K562 (cell line): Measurements from ENCODE around the gene DPEP1. TPM values are rescaled to one million over a fixed set of nuclear protein-coding genes. Genes with fewer than 3 reads are reported as not detected.

Source experiments
- CXXC5 ChIP-seq: fragments of 250-450 bp; sonication (Bioruptor Pico); IDR thresholded peaks from 2 replicates; pipeline ENCODE4 v1.8.0; 2022; ENCODE audit warnings: inconsistent platforms, mild to moderate bottlenecking, moderate library complexity
- ERF ChIP-seq: fragments of 450-650 bp; formaldehyde crosslinking; IDR thresholded peaks from 2 replicates; pipeline ENCODE4 v1.4.0; 2020; ENCODE audit warnings: mild to moderate bottlenecking, mixed read lengths
- HEY1 ChIP-seq: fragments of 250-450 bp; sonication (Bioruptor Pico); IDR thresholded peaks from 2 replicates; pipeline ENCODE4 v1.5.0; 2020; ENCODE audit warnings: mild to moderate bottlenecking, moderate library complexity, borderline replicate concordance
- HMG20B ChIP-seq: fragments of 250-450 bp; sonication (Bioruptor Pico); IDR thresholded peaks from 2 replicates; pipeline ENCODE4 v1.5.0; 2021; ENCODE audit warnings: mild to moderate bottlenecking
- MEIS2 ChIP-seq: fragments of 450-650 bp; IDR thresholded peaks from 2 replicates; pipeline ENCODE4 v1.6.1; 2014; ENCODE audit warnings: mild to moderate bottlenecking; ENCODE audit not compliant: partially characterized antibody
- PHF8 ChIP-seq: fragments of 200-600 bp; sonication (generic); IDR thresholded peaks from 2 replicates; pipeline ENCODE4 v1.6.1; 2012; ENCODE audit warnings: mixed run types, mild to moderate bottlenecking, inconsistent platforms, low read length, moderate library complexity, borderline replicate concordance
- PML ChIP-seq: IDR thresholded peaks from 2 replicates; pipeline ENCODE4 v1.6.1; 2012; ENCODE audit warnings: low read length, inconsistent platforms
- POLR2AphosphoS5 ChIP-seq: IDR thresholded peaks from 2 replicates; pipeline ENCODE4 v1.6.1; 2011; ENCODE audit warnings: mild to moderate bottlenecking, low read depth, low read length, moderate library complexity; ENCODE audit not compliant: control insufficient read depth, insufficient read depth
- SMARCB1 ChIP-seq: IDR thresholded peaks from 2 replicates; pipeline ENCODE4 v1.6.1; 2011; ENCODE audit warnings: improper control_type of control experiment, low read depth; ENCODE audit not compliant: insufficient read length
- TCF3 ChIP-seq: sonication (generic); formaldehyde crosslinking; IDR thresholded peaks from 2 replicates; pipeline ENCODE4 v1.4.0; 2020; ENCODE audit warnings: mild to moderate bottlenecking, missing genetic modification reagents
- ZNF384 ChIP-seq: IDR thresholded peaks from 2 replicates; pipeline ENCODE4 v1.6.1; 2012; ENCODE audit warnings: low read depth, low read length, improper control_type of control experiment
- ZNF561 ChIP-seq: fragments of 450-650 bp; formaldehyde crosslinking; conservative IDR thresholded peaks from 2 replicates; pipeline ENCODE4 v1.4.0; 2020; ENCODE audit warnings: mild to moderate bottlenecking, moderate library complexity
- polyA plus RNA-seq, 8 experiments: library from polyadenylated mRNA; depleted of rRNA in 4 of 8; stranded (reverse) in 5 of 8; unstranded in 3 of 8; fragments of >200 nt; fragmentation: Nextera tagmentation in 2 of 8; fragmentation: Illumina TruSeq in 1 of 8; extraction: Ambion mirVana in 2 of 8; extraction: Trizol in 1 of 8; gene quantifications; 2 replicates each; pipeline versions ENCODE4 v1.2.1 to v1.2.3, GENCODE V29; 2011 to 2014; ENCODE audit warnings: inconsistent platforms in 1 of 8, missing spikeins in 1 of 8
- total RNA-seq, 7 experiments: library from RNA; depleted of rRNA in 6 of 7; stranded (reverse); fragments of >200 nt in 6 of 7; fragmentation: Illumina TruSeq in 2 of 7; extraction: Trizol in 2 of 7; gene quantifications; 2 replicates each; pipeline versions ENCODE4 v1.2.1 to v1.2.3, GENCODE V29; 2011 to 2021; ENCODE audit warnings: low replicate concordance in 1 of 7
- TF ChIP-seq, protein P1 (sequence below), 2 experiments: fragments of 450-650 bp; IDR thresholded peaks; 2 replicates each; pipeline ENCODE4 v1.6.1; 2016; ENCODE audit warnings: mild to moderate bottlenecking in 2 of 2, borderline replicate concordance in 1 of 2, low read depth in 1 of 2, moderate library complexity in 1 of 2
- TF ChIP-seq, protein P2 (sequence below): fragments of 250-450 bp; sonication (Bioruptor Pico); IDR thresholded peaks from 2 replicates; pipeline ENCODE4 v1.6.1; 2021; ENCODE audit warnings: mild to moderate bottlenecking
- TF ChIP-seq, protein P3 (sequence below): IDR thresholded peaks from 2 replicates; pipeline ENCODE4 v1.6.1; 2014; ENCODE audit warnings: antibody characterized with exemption
- TF ChIP-seq, protein P4 (sequence below): sonication (generic); formaldehyde crosslinking; IDR thresholded peaks from 2 replicates; pipeline ENCODE4 v1.4.0; 2020; ENCODE audit warnings: mild to moderate bottlenecking, missing genetic modification reagents

DPEP1 gene
- total and polyA plus RNA-seq, 9 of the 15 experiments (the other 6 are each of a cell fraction or from before 2014, with no cell fraction given) = 0.14 to 0.31 (median 0.20) TPM; not detected in 6

DNA sequence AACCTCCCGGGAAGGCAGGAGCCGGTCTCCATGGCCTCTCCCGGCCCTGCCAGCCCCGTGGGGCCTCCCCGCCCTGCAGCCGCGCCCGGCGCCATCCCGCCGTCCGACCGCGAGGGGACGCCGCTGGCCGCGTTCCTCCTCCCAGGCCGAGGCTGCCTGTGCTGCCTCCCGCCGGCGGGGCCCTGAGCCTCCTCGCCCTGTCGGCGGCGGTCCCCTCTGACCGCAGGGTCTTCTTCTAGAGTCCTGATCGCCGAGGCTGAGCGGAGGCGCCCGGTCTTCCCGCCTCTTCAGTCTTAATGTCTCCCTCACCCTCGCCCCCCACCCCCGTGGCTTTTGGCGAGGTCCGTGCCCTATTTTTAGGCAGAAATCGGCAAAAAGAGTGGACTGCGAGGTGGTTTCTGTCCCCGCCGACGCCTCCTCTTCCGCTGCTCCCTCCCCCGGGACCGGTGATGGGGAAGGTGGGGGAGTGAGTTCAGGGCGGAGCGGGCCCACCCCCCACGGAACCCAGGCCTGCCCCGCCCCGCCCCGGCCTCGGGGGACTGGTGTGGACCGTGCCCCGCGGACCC is 38.7 kb upstream of the DPEP1 start (continued):
- TF ChIP-seq, protein P1, sequence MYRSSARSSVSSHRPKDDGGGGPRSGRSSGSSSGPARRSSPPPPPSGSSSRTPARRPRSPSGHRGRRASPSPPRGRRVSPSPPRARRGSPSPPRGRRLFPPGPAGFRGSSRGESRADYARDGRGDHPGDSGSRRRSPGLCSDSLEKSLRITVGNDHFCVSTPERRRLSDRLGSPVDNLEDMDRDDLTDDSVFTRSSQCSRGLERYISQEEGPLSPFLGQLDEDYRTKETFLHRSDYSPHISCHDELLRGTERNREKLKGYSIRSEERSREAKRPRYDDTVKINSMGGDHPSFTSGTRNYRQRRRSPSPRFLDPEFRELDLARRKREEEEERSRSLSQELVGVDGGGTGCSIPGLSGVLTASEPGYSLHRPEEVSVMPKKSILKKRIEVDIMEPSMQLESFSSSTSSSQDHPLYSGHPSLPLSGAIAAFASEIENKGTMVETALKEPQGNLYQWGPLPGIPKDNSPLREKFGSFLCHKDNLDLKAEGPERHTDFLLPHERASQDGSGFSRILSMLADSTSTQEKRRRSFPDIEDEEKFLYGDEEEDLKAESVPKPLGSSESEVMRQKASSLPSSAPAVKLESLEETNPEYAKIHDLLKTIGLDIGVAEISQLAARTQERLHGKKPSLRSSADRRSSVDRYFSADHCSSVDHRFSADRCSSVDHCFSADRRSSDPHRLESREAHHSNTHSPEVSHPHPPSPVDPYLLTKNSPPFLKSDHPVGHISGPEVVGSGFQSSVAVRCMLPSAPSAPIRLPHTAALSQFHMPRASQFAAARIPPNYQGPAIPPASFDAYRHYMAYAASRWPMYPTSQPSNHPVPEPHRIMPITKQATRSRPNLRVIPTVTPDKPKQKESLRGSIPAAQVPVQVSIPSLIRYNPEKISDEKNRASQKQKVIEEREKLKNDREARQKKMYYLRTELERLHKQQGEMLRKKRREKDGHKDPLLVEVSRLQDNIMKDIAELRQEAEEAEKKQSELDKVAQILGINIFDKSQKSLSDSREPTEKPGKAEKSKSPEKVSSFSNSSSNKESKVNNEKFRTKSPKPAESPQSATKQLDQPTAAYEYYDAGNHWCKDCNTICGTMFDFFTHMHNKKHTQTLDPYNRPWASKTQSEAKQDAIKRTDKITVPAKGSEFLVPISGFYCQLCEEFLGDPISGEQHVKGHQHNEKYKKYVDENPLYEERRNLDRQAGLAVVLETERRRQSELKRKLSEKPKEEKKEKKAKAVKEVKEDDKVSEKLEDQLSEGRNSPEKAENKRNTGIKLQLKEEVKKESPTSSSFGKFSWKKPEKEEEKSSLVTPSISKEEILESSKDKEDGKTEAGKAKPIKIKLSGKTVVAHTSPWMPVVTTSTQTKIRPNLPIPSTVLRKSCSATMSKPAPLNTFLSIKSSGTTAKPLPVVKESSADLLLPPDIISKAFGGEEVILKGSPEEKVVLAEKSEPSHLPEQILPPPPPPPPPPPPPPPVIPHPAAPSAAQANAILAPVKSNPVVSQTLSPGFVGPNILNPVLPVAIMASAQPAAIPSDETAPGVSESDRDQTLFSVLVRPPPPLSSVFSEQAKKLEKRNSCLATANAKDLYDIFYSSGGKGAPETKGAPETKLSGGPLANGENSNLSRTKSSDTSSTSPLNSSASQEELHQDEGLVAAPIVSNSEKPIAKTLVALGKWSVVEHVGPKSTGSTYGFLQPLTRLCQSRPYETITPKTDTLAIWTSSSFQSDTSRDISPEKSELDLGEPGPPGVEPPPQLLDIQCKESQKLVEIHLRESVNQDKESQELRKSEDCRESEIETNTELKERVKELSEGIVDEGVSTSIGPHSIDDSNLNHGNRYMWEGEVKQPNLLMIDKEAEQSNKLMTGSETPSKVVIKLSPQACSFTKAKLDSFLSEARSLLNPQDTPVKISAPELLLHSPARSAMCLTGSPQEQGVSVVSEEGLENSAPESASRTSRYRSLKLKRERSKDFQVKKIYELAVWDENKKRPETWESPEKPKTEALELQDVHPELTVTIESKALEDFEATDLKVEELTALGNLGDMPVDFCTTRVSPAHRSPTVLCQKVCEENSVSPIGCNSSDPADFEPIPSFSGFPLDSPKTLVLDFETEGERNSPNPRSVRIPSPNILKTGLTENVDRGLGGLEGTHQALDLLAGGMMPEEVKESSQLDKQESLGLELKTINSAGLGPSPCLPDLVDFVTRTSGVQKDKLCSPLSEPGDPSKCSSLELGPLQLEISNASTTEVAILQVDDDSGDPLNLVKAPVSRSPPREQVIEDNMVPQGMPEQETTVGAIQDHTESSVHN (IDR thresholded peaks at IDR 0.05; ENCODE audit: borderline replicate concordance in 1 of 2, low read depth in 1 of 2) = no peak
- TF ChIP-seq ERF = no peak
- no peak for TF ChIP-seq ZNF561
- TF ChIP-seq, protein P2, sequence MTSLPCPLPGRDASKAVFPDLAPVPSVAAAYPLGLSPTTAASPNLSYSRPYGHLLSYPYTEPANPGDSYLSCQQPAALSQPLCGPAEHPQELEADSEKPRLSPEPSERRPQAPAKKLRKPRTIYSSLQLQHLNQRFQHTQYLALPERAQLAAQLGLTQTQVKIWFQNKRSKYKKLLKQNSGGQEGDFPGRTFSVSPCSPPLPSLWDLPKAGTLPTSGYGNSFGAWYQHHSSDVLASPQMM (CRISPR knock-in tag) = no peak
- no peak for TF ChIP-seq HMG20B (CRISPR knock-in tag)
- 0 out of 2 replicates have a peak, but pooled peaks have one; percentile 26 for TF ChIP-seq ZNF384
- TF ChIP-seq TCF3 (CRISPR knock-in tag) = no peak
- 0 out of 2 replicates have a peak, but pooled peaks have one; percentile 22 for TF ChIP-seq PML
- TF ChIP-seq PHF8 = peak; percentile 63; the same call in 1 of the 2 replicates
- TF ChIP-seq, protein P3, sequence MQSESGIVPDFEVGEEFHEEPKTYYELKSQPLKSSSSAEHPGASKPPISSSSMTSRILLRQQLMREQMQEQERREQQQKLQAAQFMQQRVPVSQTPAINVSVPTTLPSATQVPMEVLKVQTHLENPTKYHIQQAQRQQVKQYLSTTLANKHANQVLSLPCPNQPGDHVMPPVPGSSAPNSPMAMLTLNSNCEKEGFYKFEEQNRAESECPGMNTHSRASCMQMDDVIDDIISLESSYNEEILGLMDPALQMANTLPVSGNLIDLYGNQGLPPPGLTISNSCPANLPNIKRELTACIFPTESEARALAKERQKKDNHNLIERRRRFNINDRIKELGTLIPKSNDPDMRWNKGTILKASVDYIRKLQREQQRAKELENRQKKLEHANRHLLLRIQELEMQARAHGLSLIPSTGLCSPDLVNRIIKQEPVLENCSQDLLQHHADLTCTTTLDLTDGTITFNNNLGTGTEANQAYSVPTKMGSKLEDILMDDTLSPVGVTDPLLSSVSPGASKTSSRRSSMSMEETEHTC = no peak
- no peak for TF ChIP-seq MEIS2
- TF ChIP-seq CXXC5 (CRISPR knock-in tag) = peak; percentile 59
- no peak for TF ChIP-seq HEY1 (CRISPR knock-in tag)
- no peak for TF ChIP-seq POLR2AphosphoS5
- TF ChIP-seq SMARCB1 = no peak
- TF ChIP-seq, protein P4, sequence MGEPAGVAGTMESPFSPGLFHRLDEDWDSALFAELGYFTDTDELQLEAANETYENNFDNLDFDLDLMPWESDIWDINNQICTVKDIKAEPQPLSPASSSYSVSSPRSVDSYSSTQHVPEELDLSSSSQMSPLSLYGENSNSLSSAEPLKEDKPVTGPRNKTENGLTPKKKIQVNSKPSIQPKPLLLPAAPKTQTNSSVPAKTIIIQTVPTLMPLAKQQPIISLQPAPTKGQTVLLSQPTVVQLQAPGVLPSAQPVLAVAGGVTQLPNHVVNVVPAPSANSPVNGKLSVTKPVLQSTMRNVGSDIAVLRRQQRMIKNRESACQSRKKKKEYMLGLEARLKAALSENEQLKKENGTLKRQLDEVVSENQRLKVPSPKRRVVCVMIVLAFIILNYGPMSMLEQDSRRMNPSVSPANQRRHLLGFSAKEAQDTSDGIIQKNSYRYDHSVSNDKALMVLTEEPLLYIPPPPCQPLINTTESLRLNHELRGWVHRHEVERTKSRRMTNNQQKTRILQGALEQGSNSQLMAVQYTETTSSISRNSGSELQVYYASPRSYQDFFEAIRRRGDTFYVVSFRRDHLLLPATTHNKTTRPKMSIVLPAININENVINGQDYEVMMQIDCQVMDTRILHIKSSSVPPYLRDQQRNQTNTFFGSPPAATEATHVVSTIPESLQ (CRISPR knock-in tag) = no peak
